ENCODE measurements around the gene IFNAR1.
"Not testable (repeated sequence)": the region's sequence is repeated elsewhere in the genome, so short reads cannot be mapped to it uniquely, and the experiment has no call there.

Gene IFNAR1

GRCh38 chr21:33305938-33306337 is 18.8 kb upstream of the IFNAR1 start:
- no peak for DNase-seq (ENCODE audit: low read depth, low spot score)

DNA sequence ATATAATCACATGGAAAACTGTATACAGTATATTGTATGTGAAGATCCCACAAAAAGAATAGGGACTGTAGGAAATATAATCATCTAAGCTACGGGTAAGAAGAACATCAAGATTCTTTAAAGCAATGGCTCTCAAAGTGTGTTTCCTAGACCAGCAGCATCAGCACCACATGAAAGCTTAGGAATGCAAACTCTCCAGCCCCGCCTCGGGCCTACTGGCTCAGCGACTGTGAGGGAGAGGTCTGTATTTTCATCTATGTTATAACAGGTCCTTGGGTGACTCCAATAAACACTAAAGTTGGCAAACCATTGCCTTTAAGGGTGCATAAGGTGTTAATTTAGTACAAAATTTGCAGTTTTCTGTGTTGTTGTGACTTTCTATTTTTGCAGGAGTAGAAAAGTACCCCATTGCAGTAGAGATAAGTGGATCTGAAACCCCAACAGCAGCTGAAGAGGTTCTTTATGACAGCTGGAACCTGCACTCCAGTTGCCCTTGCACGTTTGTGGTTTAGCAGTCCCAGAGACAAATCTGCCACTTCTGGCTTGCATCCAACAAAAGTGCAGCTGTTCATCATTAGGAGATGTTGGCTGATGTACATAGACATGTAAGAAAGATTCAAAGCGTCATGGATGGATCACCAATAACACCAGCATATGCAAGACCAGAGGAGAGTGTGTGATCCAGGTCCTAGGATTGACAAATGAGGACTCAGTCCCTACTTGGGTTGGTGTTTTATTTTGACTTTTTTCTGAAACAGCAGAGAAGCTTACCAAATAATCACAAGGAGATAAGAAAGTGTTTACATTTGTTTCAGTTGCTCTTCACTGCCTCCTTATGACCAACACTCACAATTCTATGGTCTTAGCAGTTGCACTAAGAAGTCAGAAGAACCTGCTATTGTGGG is 15.9 kb upstream of the IFNAR1 start:
- no peak for DNase-seq (ENCODE audit: low read depth, low spot score)

- DNase-seq (ENCODE audit: low read depth, low spot score): no peak
Measured at GRCh38 chr21:33309778-33310177, 15.0 kb upstream of the IFNAR1 start.

GRCh38 chr21:33312121-33312520 is 12.6 kb upstream of the IFNAR1 start:
- no peak for DNase-seq (ENCODE audit: low read depth, low spot score)

GRCh38 chr21:33313183-33313582 is 11.6 kb upstream of the IFNAR1 start:
- DNase-seq (ENCODE audit: low read depth, low spot score): no peak

DNA sequence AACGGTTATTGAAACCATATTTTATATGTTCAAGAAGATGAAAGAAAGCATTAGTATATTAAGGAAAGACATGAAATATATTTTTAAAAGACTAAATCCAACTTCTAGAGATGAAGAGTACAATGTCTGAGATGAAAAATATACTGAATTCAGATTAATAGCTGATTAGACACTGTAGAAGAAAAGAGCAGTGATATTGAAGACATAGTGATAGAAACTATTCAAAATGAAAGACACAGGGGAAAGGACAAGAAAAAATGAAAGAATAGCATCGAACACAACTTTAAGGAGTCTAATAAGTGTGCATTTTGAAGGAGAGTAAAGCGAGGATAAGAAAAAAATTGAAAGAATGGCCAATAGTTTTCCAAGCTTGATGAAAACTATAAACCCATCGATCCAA is 11.2 kb upstream of the IFNAR1 start:
- DNase-seq (ENCODE audit: low read depth, low spot score): no peak

- DNase-seq (ENCODE audit: low read depth, low spot score): no peak
Measured at GRCh38 chr21:33314111-33314510, 10.7 kb upstream of the IFNAR1 start.

DNA sequence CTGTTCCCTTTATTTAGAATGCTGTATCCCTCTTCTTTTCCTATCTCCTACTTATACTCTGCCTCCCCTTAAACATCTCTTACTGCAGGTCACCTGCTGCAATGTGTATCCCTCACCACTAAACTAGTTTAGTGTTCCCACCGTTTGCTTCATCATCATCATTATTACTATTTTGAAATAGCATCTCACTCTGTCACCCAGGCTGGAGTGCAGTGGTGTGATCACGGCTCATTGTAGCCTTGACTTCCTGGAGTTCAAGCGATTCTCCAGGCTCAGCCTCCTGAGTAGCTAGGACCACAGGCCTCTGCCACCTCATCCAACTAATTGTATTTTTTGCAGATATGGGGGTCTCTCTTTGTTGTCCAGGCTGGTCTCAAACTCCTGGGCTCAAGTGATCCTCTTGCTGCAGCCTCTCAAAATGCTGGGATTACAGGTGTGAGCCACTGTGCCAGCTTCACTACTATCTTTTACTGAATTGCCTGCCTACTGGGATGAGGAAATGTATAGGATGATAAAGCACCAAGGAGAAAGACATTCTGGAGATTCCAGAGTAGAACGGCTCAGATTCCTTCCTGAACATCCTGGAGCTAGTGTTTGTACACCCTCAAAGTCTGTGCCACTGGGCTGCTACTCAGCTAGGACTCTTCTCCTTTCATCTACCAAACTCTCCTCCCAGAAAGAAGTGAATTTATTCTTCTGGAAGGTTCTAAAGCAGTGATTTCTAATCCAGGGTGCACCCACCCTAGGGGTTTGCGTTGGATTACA is 8.6 kb upstream of the IFNAR1 start:
- DNase-seq (ENCODE audit: low read depth, low spot score): no peak

DNA sequence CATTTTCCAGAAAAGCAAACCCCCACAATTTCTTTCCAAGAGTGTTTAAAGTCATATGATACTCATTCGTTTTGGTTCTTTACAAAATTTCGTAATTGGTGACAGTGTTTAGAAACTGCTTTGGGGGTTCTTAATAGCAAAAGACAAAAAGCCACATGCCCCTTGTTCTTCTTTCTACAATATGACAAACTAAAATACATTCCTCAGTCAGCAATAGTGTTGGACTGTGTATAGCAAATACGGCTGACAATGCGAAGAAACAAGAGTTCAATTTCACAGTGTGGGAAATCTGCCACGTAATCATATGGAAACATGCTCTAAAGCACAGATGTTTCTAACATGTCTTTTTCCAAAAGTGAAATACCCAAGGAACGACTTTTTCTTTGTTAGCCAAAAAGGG is 7.6 kb upstream of the IFNAR1 start:
- no peak for DNase-seq (ENCODE audit: low read depth, low spot score)

- DNase-seq (ENCODE audit: low read depth, low spot score): no peak
Measured at GRCh38 chr21:33317786-33318486, 6.8 kb upstream of the IFNAR1 start.

DNA sequence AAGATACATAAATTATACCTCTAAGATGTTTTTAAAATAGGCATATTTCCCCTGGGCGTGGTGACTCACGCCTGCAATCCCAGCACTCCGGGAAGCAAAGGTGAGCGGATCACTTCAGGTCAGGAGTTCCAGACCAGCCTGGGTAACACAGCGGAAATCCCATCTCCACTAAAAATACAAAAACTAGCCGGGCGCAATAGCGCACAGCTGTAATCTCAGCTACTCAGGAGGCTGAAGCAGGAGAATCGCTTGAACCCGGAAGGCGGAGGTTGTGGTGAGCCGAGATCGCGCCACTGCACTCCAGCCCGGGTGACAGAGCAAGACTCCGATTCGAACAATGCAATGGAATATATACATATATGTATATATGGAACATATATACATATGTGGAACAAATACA is 3.8 kb upstream of the IFNAR1 start:
- DNase-seq (ENCODE audit: low read depth, low spot score): not testable (repeated sequence)

DNA sequence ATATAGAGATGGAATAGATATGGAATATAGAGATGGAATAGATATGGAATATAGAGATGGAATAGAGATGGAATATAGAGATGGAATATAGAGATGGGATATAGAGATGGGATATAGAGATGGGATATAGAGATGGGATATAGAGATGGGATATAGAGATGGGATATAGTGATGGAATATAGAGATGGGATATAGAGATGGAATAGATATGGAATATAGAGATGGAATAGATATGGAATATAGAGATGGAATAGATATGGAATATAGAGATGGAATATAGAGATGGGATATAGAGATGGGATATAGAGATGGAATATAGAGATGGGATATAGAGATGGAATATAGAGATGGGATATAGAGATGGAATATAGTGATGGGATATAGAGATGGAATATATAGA is 1.2 kb upstream of the IFNAR1 start:
- not testable (repeated sequence) for DNase-seq (ENCODE audit: low read depth, low spot score)

DNA sequence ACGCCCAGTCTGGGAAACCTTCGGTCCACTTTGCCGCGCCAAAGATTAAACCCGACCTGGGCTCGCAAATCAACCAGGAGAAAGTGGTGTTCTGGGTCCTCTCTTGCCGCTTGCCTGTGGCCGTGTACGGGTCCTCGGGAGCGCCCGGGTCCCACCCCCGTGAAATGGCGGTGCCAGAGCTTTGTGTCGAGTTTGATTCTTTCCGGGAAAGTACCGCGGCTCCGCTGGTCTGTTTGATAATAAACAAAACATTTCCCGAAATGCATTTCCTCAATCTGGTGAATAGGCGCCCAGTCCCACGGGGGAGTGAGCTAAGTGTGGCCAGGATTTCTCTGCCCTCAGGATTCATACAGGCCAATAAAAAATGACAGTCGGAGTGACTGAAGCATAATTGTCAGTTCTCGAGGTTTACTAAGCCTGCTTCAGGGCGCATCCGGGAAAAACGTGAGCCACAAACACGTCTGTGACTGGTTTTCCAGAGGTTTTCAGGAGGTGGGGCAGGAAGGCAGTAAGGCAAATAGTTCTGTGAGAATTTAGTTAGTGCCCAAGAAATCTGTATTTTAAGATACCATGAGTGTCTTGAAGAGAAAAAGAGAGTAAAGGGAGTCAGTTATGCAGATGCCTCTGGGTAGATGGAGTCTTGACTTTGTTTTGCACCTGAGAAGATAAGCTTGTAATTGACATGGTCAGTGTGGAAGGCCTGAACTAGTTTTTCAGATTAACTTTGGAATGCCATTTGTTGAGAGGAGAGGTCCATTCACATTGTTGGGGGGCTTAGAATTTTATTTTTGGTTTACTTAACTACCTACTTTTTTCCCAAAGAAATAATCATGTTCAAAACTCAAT is 675 bp downstream of the IFNAR1 start:
- no peak for DNase-seq (ENCODE audit: low read depth, low spot score)

DNA sequence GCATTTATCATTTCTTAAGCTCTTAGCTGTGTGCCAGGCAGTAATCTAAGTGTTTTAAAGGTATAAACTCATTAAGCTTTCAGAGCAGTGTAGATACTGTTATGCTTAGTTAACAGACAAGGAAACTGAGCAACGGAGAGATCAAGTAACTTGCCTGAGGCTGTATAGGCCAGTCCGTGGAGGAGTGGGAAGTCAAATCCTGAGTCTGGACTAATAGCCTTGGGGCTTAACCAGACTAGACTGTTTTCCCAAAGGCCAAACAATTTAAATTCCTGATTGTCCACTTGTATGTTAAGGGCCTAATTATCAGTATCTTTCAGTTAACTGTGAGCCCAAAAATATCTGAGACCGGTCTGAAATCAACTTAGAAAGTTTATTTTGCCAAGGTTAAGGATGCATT is 2.6 kb downstream of the IFNAR1 start:
- DNase-seq (ENCODE audit: low read depth, low spot score): no peak

GRCh38 chr21:33327792-33328433 is 3.1 kb downstream of the IFNAR1 start:
- DNase-seq (ENCODE audit: low read depth, low spot score): no peak

DNA sequence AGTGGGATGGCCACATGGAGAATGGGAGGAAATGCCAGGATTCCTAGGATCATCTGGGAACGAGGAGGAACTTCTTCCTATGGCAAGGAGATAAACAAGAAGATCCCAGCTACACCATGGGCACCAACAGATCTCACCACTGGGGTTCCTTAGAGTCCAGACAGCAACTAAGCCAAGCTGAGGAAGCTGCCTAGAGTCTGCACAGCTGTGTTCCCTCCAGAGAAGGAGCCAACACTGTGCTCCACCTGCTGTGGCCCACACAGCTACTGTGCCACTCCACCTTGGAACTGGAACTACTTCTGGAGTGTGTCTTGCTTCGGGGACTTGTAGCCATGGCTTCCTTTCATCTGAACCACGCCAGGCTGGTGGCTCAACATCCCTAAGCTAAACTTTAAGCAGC is 6.0 kb downstream of the IFNAR1 start:
- DNase-seq (ENCODE audit: low read depth, low spot score): no peak

DNA sequence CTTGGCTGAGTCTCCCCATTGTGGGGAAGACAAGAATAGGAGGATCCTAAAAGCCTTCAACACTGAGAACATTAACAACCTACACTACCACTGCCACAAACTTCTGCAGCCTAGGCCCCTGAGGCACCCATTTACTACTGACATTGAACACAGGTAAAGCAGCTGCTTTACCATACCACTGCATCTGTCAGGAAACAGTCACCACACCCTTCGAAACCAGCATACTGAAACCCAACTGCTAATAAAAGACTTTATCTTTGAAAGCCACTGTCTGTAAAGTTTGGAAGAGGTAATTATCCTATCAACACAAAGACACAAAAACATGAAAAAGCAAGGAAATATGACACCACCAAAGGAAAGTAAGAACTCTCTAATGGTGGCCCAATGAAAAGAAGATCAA is 7.4 kb downstream of the IFNAR1 start:
- no peak for DNase-seq (ENCODE audit: low read depth, low spot score)

DNA sequence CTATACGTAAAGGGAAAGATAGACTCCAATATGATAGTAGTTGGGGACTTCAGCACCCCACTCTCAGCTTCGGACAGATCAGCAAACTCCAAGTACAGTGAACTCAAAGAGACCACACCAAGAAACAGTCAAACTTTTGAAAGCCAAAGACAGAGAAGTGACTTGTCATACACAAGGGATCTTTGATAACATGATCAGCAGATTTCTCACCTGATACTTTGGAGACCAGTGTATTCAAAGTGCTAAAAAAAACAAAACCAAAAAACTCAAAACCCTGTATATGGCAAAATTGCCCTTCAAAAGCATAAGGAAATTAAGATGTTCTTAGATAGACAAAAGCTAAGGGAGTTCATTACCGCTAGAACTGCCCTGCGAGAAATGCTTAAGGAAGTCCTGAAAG is 9.4 kb downstream of the IFNAR1 start:
- DNase-seq (ENCODE audit: low read depth, low spot score): no peak

DNA sequence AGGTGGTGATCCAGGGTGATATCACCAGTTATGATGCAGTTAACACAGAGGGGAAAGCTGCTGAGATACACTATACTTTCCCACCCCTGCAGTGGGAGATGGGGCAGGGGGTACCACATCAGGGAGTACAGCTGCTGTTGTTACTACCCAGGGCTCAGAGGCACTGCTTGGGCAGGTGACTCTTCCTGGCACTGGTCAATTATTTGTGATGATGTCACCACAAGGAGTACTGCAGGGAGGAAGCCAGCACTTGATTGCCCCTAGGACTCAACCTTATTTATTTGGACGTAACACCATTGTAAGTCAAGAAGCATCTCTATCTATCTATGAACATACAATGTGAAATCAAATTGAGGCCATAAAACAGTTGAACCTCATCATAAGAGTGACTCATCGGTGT is 10.1 kb downstream of the IFNAR1 start:
- DNase-seq (ENCODE audit: low read depth, low spot score): no peak

GRCh38 chr21:33339135-33339534 is 14.4 kb downstream of the IFNAR1 start:
- DNase-seq (ENCODE audit: low read depth, low spot score): no peak

DNA sequence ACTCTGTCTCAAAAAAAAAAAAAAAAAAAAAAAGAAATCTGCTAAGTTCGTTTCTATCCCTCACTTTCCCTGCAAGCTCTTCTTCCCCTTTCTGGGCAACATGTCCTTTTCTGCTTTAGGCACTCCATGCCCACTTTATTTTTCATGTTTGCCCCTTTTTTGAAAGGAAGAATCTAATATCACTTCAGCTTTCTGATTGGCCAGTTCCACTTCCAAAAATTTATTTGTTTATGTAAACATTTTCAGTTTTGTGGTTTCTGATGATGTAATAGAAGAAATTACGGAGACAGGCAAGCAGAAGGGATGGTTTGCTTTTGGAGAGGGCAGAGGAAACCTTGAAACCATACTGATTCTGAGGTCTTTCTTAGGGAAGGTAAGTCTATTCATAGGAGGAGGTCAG is 15.1 kb downstream of the IFNAR1 start:
- DNase-seq (ENCODE audit: low read depth, low spot score): no peak

Data from iPS DF 19.7 (cell line).